Fibroblast of pulmonary artery (primary cell): ENCODE results near the gene MYO1B.

Experiments used
- DNase-seq: peaks from one replicate; pipeline ENCODE4 v3.0.0-alpha.2; 2010; ENCODE audit warnings: low read depth
- H3K4me3 ChIP-seq: replicated peaks from 2 replicates; pipeline ENCODE4 v1.5.1; 2011; ENCODE audit warnings: low read depth, mild to moderate bottlenecking, control low read depth, low read length, moderate library complexity
- CTCF ChIP-seq: IDR thresholded peaks from 2 replicates; pipeline ENCODE4 v1.5.1; 2011; ENCODE audit warnings: mild to moderate bottlenecking, control low read depth, low read length, inconsistent platforms; ENCODE audit errors: missing control alignments

MYO1B gene

GRCh38 chr2:191233533-191233932 lies 11.7 kb upstream of the MYO1B start:
- DNase-seq: no peak
- H3K4me3 ChIP-seq: no peak overlapping the region
- no peak for TF ChIP-seq CTCF

GRCh38 chr2:191234376-191234775 lies 10.8 kb upstream of the MYO1B start:
- no peak for DNase-seq
- TF ChIP-seq CTCF: no peak
- no peak overlapping the region for H3K4me3 ChIP-seq

GRCh38 chr2:191240871-191241270 lies 4.3 kb upstream of the MYO1B start:
- no peak for DNase-seq
- no peak for TF ChIP-seq CTCF

GRCh38 chr2:191241418-191241817 lies 3.8 kb upstream of the MYO1B start:
- no peak overlapping the region for H3K4me3 ChIP-seq
- no peak for TF ChIP-seq CTCF
- no peak for DNase-seq

More at GRCh38 chr2:191240871-191241270, 4.3 kb upstream of the MYO1B start:
- H3K4me3 ChIP-seq: no peak overlapping the region

- no peak for TF ChIP-seq CTCF
- no peak overlapping the region for H3K4me3 ChIP-seq
- no peak for DNase-seq
These were observed 2.0 kb upstream of the MYO1B start for GRCh38 chr2:191243154-191243553.

GRCh38 chr2:191244350-191244749 lies 854 bp upstream of the MYO1B start:
- no peak overlapping the region for H3K4me3 ChIP-seq
- DNase-seq: no peak
- no peak for TF ChIP-seq CTCF

GRCh38 chr2:191245869-191246531 lies 796 bp downstream of the MYO1B start:
- DNase-seq: peak; percentile 64
- peak overlapping the region; percentile 78 for H3K4me3 ChIP-seq
- TF ChIP-seq CTCF: no peak
